ENCODE measurements around the gene MYL11.

The MYL11 gene

GRCh38 chr16:30370456-30371247, 4.0 kb upstream of the MYL11 start, which contains the start of gene TBC1D10B (continued):
- TF ChIP-seq TSHZ1 (tag by site-specific recombination; IDR thresholded peaks at IDR 0.05; ENCODE audit: borderline replicate concordance), result no peak; the same call in none of the 2 replicates
- no peak for TF ChIP-seq HOXD13 (CRISPR knock-in tag; IDR thresholded peaks at IDR 0.05; ENCODE audit: borderline replicate concordance)
- TF ChIP-seq ZNF501 (tag by site-specific recombination; IDR thresholded peaks at IDR 0.05), result no peak
- no peak for TF ChIP-seq ZNF140 (tag by site-specific recombination; IDR thresholded peaks at IDR 0.05)
- no peak for TF ChIP-seq ZSCAN16 (tag by site-specific recombination; IDR thresholded peaks at IDR 0.05)
- TF ChIP-seq ZNF658 (tag by site-specific recombination; IDR thresholded peaks at IDR 0.05), result no peak
- no peak for TF ChIP-seq REST (tag by site-specific recombination; IDR thresholded peaks at IDR 0.05)
- TF ChIP-seq ZNF777 (tag by site-specific recombination; IDR thresholded peaks at IDR 0.05; ENCODE audit: borderline replicate concordance), result no peak
- no peak for TF ChIP-seq ZNF791 (tag by site-specific recombination; IDR thresholded peaks at IDR 0.05)
- TF ChIP-seq ZNF830 (tag by site-specific recombination; IDR thresholded peaks at IDR 0.05; ENCODE audit: low read depth), result no peak
- peak; percentile 89 for TF ChIP-seq ZNF76 (tag by site-specific recombination; IDR thresholded peaks at IDR 0.05; ENCODE audit: borderline replicate concordance, low read depth)
- no peak for TF ChIP-seq ZNF792 (tag by site-specific recombination; IDR thresholded peaks at IDR 0.05)
- no peak for TF ChIP-seq ZNF19 (tag by site-specific recombination; IDR thresholded peaks at IDR 0.05; ENCODE audit: low read depth)
- no peak for TF ChIP-seq ZNF580 (tag by site-specific recombination; IDR thresholded peaks at IDR 0.05)

- Histone ChIP-seq H3K4me1 (ENCODE audit: control insufficient read depth, insufficient read depth, low read length) (peaks cover 7% of the 10 kb centered on the region), H3K36me3 (ENCODE audit: control insufficient read depth in 2 of 2, insufficient read depth in 1 of 2, low read length in 2 of 2) (peaks cover under 1 to 15% of the 10 kb centered on the region in 2 experiments; a peak in 2 of 3 replicates), H3K27ac (ENCODE audit: extremely low read depth, low read depth, low read length) (peak overlapping the region; percentile 19), H3K9me3 (ENCODE audit: control insufficient read depth, insufficient read depth, low read depth, low read length) (no peaks in the 10 kb centered on the region), H3K4me3 (ENCODE audit: low read depth, low read length) (peak overlapping the region; percentile 34)
- CTCF ChIA-PET, result interaction anchor here (0.6 to 2.1 kb wide), 14 partner anchors 11 to 677 kb away, joined by 3 to 18 read pairs (median 4); partner anchors contain the start of genes ALDOA, DCTPP1, SEPTIN1 and TBX6
- POLR2A ChIA-PET, result interaction anchor here (0.5 to 4.2 kb wide), 28 partner anchors 8 to 306 kb away, joined by 3 to 60 read pairs (median 6); partner anchors contain the start of genes ALDOA, CD2BP2, CORO1A and DCTPP1
- TF ChIP-seq MYNN (tag by site-specific recombination; IDR thresholded peaks at IDR 0.05; ENCODE audit: borderline replicate concordance) (no peak), ZNF398 (tag by site-specific recombination; IDR thresholded peaks at IDR 0.05) (peak; percentile 39; the same call in 1 of the 2 replicates), ZNF701 (tag by site-specific recombination; IDR thresholded peaks at IDR 0.05) (no peak), KLF7 (tag by site-specific recombination; IDR thresholded peaks at IDR 0.05; ENCODE audit: borderline replicate concordance) (no peak; the same call in 1 of the 2 replicates), ZSCAN16 (tag by site-specific recombination; IDR thresholded peaks at IDR 0.05) (no peak), ZNF777 (tag by site-specific recombination; IDR thresholded peaks at IDR 0.05; ENCODE audit: borderline replicate concordance) (no peak), ZNF169 (tag by site-specific recombination; IDR thresholded peaks at IDR 0.05) (no peak), ZNF585B (tag by site-specific recombination; IDR thresholded peaks at IDR 0.05) (no peak), ZNF747 (tag by site-specific recombination; IDR thresholded peaks at IDR 0.05) (no peak), ZNF791 (tag by site-specific recombination; IDR thresholded peaks at IDR 0.05) (no peak), ZEB2 (tag by site-specific recombination; IDR thresholded peaks at IDR 0.05) (peak; percentile 89), ZBTB20 (tag by site-specific recombination; IDR thresholded peaks at IDR 0.05) (peak; percentile 51; the same call in 1 of the 2 replicates), ZNF223 (tag by site-specific recombination; IDR thresholded peaks at IDR 0.05) (no peak), ZNF561 (tag by site-specific recombination; IDR thresholded peaks at IDR 0.05; ENCODE audit: borderline replicate concordance) (no peak), ZNF19 (tag by site-specific recombination; IDR thresholded peaks at IDR 0.05; ENCODE audit: low read depth) (no peak)
These were observed 3.3 kb upstream of the MYL11 start for GRCh38 chr16:30371248-30371816.

Data from HEK293 (cell line).